ENCODE results near the gene CSNK1G2. TPM values are rescaled to one million over a fixed set of nuclear protein-coding genes. Genes with fewer than 3 reads are reported as not detected.

The CSNK1G2 gene
- total RNA-seq, result 53.4 TPM
- long read RNA-seq, partial matches to known transcripts, result 8 of 12 reads
- long read RNA-seq, other reads (novel, unspliced or antisense), result 4 of 12 reads

DNA sequence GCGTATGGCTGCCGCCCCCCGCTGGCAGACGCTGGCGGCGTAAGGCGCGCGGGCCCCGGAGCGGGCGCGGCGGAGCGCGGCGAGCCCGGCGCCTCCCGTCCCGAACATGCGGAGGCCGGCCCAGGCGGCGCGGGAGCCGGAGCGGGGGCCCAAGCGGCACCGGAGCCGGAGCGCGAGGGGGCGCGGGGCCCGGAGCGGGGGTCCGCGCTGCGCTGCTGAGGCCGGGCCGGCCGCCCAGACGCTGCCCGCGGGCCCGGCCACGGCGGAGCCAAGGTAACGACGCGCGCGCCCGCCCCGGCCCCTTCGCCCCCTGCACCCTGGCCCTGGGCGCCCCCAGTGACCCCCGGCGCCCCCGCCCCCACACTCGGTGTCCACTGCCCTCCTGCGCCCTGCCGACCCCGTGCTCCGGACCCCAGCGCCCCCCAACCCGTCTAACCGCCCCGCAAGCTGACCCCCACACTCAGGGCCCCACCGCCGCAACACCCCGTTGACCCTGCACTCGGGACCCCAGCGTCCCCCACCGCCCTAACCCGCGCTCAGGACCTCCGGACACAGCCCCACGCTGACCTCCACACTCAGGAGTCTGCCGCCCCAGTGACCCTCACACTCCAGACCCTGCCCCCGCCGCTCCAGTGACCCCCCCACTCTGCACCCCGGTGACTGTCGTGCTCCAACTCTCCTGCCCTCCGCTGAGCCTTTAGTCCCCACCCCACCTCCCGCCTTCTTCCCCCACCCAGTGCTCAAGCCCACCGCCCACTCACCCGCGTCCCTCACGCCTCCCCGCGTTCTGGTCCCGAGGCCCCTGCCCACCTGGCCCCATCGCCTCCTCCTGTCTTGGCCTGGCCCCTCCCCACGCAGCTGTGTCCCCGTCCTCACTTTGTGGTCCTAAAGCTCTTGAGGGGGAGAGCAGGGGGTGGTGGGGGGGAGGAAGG lies at the start of gene CSNK1G2:
TSS of gene CSNK1G2 (plus strand) at position 27 of the 932 bp plus-strand sequence. CDS start 28,601 bp downstream, outside the sequence.
- DNase-seq (ENCODE audit: low spot score), result no peak

DNA sequence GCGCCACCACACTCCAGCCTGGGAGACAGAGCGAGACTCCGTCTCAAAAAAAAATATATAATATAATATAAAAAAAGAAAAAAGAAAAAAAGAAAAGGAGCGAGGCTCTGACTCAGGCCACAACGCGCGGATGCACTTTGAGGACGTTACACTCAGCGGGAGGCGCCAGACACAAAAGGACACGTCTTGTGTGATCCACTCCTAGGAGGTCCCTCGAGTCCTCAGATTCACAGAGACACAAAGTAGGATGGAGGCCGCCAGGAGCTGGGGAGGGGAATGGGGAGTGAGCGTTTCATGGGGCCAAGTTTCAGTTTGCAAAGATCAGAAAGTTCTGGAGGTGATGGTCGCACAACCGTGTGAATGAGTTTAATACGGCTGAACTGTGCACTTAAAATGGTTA lies 47.2 kb upstream of the CSNK1G2 start:
- DNase-seq (ENCODE audit: low spot score), result no peak

DNA sequence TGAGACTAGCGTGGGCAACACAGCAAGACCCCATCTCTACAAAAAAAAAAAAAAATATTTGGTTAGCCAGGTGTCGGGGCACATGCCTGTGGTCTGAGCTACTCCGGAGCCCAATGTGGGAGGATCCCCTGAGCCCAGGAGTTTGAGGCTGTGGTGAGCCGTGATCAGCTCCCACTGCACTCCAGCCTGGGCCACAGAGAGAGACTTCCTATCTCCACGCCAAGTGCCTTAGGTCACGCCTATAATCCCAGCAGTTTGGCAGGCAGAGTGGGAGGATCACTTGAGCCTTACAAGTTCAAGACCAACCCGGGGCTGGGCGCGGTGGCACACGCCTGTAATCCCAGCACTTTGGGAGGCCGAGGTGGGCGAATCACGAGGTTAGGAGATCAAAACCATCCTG lies 44.5 kb upstream of the CSNK1G2 start:
- DNase-seq (ENCODE audit: low spot score), result no peak

DNA sequence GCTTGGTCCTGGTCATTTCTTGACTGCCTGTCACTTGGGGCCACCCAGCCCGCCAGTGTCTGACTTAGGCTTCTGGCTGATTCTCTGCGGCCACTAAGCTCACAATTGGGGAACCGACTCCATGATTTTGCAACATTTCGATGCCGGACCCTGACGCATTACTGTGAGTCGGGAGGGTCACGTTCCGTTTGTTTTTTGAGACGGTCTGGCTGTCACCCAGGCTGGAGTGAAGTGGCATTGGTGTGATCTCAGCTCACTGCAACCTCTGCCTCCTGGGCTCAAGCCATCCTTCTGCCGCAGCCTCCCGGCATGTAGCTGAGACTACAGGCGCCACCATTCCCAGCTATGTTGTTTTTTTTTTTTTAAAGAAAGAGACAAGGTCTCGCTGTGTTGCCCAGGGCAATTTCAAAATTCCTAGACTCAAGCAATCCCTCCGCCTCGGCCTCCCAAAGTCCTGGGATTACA lies 39.0 kb upstream of the CSNK1G2 start:
- DNase-seq (ENCODE audit: low spot score), result no peak

DNA sequence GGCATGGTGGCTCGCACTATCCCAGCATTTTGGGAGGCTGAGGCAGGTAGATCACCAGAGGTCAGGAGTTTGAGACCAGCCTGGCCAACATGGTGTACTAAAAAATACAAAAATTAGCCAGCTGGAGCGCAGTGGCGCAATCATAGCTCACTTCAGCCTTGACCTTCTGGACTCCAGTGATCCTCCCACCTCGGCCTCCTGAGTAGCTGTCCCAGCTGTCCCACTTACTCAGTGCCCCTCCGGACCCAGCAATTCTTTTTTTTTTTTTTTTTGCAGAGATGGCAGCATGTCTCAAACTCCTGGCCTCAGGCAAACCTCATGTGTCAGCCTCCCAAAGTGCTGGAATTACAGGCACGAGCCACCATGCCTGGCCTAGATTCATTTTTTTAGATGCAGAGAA lies 38.0 kb upstream of the CSNK1G2 start:
- DNase-seq (ENCODE audit: low spot score), result no peak

DNA sequence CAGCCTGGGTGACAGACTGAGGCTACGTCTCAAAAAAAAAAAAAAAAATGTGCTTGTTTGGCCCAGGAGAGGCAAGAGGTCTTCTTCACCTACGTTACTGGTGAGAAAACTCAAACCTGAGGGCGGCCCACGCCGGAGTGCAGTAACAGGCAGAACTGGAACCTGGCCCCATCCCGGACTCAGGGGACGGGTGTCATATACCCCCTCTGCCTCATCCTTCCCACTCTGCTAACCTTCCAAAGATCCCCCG lies 36.2 kb upstream of the CSNK1G2 start:
- DNase-seq (ENCODE audit: low spot score), result no peak

DNA sequence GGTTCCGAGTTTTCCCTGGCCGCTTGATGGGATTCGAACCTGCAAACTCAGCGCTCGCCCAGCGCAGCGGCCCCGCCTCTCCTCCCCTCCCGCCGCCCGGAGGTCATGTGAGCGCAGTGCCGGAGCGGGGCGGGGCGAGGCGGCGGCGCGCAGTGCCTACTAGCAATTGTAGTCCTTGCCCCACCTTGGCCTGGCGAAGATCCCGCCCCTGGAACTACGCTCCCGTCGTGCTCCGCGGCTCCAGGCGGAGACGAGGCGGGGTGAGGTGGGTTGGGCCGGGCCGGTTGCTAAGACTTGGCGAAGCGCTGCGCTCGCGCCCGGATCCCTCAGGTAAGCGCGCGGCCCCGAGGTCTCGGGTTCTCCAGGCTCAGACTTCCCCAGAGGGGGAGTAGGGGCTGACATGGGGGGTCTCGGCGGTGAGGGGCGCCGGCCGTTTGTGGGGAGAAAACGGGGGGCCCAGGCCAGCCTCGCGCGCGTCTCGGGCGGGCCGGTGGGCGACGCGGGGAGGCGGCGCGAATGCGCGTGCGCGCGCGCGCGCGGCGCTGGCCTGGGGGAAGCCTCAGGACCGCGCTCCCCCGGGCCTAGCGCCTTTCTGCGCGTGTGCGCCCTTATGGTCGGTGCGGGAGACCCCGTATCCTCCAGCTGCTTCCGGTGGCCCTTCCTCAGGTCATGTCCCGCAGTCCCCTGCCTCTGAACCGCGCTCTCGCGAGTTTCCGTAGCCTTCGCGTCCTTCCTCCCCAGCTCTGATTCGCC lies 35.7 kb upstream of the CSNK1G2 start, which contains the start of the genes ADAT3 and SCAMP4:
TSS of gene ADAT3 (plus strand) at position 290 of the 753 bp plus-strand sequence. CDS start 6,649 bp downstream, outside the sequence.
TSS of gene SCAMP4 (plus strand) at position 290 of the 753 bp plus-strand sequence. CDS start 9,621 bp downstream, outside the sequence.
- DNase-seq (ENCODE audit: low spot score), result peak; percentile 100

DNA sequence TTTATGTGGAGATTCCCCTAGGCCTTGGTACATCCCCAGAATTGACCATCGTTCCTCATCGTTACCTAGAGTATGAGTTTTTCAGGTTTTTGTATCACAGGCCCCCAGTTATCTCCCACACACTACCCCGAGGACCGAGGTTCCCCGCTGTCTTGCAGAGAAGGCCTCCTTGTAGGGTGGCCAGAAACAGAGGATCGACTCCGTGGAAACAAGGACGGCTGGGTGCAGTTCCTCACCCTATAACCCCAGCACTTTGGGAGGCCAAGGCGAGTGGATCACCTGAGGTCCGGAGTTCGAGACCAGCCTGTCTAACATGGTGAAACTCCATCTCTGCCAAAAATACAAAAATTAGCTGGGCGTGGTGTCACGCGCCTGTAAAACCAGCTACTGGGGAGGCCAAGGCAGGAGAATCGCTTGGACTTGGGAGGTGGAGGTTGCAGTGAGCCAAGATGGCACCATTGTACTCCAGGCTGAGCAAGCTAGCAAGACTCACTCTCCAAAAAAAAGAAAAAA lies 35.1 kb upstream of the CSNK1G2 start:
- DNase-seq (ENCODE audit: low spot score), result no peak

DNA sequence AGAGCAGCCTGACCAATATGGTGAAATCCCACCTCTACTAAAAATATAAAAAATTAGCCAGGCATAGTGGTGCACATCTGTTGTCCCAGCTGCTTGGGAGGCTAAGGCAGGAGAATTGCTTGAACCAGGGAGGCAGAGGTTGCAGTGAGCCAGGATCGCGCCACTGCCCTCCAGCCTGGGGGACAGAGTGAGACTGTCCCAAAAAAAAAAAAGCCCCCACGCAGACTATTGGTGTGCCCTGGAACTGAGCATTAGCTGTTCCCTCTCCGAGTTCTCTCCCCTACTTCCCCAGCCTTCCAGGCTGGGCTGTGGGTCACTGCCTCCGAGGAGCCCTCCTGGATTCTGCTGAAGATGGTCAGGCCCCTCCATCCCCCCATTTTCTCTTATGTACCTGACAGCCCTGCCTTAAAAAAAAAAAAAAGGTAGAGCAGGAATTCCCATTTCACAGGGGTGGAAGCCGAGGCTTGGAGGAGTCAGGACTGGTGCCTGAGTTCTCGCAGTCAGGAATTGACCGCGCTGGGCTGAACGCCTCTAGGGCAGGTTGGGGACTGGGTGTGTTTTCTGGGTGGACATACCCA lies 33.9 kb upstream of the CSNK1G2 start:
- no peak for DNase-seq (ENCODE audit: low spot score)

DNA sequence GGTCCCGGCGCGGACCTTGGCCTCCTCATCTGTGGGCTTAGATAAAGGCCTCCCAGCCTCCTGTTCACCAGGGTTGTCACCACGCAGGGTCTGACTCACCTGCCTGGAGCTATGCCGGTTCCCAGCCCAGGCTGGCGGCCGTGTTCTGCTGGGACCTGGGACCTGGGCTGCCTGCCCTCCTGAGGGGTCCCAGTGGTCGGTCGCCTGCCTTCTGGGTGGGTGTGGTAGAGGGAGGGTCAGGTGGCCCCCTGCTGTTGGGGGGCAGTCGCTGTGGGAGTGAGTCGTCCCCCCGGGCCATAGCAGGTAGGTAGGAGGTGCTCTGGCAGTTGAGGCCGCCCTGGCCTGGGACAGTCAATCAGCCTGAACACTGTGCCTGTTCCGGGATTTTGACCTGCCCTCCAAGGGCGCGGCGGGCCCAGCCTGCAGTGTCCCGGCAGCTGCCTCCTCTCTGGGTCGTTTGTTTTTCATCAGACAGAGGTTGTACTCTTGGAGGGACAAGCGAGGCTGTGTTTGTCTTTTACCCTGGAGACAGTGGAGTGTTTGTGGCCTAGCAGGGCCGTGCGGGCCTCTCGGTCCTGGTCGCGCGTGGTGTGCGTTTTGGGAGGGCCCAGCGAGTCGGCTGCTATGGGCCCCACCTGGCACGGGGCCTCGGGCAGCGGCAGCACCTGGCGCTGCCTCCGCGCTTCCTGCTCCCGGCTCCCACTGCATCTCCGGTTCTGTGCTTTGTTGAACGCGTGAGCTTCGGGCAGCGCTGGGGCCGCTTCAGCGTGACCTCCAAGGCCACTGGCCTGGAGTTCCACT lies 33.2 kb upstream of the CSNK1G2 start:
- DNase-seq (ENCODE audit: low spot score), result no peak

DNA sequence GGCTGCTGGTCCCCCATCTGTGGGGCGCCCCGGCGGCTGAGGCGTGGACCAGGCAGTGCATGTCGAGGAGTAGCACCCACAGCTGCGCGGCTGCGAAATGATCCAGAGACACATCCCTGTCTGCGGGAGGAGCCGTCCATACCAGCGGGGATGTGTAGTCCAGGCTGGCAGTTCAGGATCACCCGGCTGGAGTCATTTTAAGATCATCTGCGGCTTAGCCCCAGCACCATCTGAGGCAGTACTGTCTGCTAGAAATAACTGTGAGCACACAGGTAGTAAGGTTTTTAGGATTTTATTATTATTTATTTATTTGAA lies 32.7 kb upstream of the CSNK1G2 start:
- DNase-seq (ENCODE audit: low spot score), result no peak

DNA sequence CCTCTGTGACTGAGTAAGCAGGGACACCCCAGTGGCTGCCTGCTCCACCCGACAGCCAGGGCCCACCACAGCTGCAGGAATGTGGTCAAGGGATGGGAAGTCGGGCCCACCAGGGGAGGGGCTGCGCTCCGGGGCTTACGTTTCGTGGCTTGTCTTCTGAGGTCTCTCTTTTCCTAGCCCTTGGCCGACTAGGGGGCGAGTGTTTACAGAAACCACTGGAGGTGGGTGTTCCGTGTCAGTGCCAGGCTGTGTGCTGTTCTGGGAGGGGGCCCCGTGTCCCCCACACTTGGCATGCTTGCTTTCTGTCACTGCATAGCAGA lies 31.3 kb upstream of the CSNK1G2 start:
- DNase-seq (ENCODE audit: low spot score), result no peak

DNA sequence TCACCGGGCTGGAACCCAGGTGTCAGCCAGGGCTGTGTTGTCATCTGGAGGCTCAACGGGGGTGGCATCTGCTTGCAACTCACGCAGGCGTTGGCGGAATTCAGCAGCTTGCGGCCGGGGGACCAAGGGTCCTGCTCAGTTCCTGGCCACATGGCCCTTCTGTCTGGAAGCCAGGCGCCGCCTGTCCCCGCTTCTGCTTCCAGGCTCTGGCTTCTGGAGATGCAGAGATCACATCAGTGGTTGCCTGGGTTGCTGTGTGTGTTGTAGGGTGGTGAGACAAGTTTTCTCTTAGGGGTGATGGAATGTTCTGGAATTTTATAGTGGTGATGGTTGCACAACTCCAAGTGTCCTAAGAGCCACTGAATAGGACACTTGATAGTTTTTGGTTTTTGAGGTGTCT lies 30.8 kb upstream of the CSNK1G2 start:
- DNase-seq (ENCODE audit: low spot score), result no peak

DNA sequence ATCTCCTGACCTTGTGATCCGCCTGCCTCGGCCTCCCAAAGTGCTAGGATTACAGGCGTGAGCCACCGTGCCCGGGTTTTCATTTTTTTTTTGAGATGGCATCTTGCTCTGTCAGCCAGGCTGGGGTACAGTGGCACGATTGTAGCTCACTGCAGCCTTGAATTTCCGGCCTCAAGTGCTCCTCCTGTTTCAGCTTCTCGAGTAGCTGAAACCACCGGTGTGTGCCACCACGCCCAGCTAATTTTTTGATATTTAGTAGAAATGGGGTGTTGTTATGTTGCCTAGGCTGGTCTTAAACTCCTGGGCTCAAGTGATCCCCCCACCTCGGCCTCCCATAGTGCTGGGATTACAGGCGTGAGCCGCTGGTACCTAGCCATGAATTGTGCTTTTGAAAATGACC lies 29.9 kb upstream of the CSNK1G2 start:
- DNase-seq (ENCODE audit: low spot score), result no peak

DNA sequence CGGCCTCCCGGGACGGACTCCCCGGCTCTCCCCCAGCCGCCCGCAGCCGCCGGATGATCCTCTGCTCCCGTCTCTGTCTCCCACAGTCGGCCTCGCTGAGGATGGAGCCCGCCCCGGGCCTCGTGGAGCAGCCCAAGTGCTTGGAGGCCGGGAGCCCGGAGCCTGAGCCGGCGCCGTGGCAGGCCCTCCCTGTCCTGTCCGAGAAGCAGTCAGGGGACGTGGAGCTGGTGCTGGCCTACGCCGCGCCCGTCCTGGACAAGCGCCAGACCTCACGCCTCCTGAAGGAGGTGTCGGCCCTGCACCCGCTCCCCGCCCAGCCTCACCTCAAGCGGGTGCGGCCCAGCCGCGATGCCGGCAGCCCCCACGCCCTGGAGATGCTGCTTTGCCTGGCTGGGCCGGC lies 29.0 kb upstream of the CSNK1G2 start:
- no peak for DNase-seq (ENCODE audit: low spot score)

DNA sequence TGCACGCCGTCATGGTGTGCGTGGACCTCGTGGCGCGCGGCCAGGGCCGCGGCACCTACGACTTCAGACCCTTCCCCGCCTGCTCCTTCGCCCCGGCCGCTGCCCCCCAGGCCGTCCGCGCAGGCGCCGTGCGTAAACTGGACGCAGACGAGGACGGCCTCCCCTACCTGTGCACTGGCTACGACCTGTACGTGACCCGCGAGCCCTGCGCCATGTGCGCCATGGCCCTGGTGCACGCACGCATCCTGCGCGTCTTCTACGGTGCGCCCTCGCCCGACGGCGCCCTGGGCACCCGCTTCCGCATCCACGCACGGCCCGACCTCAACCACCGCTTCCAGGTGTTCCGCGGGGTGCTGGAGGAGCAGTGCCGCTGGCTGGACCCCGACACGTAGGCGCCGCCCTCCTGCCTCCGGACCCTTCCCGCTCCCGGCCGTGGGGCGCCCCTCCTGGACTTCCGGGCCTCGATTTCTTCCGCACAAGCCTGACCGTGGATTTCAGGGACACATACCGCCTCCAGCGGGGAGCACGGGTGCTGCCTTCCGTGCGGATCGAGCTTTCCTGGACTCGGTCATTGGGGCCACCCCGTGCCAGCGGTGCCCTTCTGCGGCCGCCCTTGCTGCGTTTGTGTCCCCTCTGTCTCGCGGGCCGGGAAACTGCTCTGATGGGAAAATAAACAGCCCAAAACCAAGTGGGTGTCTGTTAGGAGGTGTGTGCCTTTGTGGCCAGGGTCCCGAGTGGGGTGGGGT lies 28.0 kb upstream of the CSNK1G2 start:
- no peak for DNase-seq (ENCODE audit: low spot score)

DNA sequence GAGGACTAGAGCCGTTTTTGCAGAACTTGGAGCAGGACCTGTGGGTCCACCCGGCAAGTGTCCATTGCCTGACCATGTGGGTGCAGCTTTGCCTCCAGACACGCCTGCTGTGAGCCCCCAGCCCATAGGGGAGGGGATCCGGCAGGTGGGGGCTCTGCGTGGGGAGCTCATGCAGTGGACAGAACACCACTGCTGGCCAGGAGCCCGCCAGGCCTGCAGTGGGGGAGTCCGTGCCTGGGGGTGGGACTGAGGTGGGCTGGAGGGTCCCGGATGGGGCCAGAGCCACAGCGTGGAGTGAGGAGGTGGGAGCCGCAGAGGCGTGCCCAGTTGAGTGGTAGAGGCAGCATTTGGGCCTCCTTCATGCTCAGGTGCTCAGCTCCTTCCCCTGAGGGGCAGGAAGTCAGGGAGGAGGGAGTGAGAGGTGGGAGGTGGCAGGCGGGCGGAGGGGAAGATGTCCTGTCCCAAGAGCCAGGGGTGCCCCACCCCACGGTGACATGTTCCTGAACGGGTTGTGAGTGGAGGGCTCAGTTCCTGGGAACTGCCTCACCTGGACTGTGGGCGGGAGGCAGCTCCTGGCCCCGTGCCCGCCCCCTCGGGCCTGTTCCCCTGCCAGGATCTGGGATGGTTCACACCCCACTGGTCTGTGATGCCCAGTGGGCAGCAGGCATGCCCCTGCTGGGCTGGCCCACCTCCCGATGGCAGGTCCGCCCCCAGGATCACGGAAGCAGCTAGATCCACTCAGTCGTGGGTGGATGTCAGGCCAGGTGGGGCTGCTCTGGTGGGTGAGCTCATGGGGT lies 27.0 kb upstream of the CSNK1G2 start:
- DNase-seq (ENCODE audit: low spot score), result no peak

DNA sequence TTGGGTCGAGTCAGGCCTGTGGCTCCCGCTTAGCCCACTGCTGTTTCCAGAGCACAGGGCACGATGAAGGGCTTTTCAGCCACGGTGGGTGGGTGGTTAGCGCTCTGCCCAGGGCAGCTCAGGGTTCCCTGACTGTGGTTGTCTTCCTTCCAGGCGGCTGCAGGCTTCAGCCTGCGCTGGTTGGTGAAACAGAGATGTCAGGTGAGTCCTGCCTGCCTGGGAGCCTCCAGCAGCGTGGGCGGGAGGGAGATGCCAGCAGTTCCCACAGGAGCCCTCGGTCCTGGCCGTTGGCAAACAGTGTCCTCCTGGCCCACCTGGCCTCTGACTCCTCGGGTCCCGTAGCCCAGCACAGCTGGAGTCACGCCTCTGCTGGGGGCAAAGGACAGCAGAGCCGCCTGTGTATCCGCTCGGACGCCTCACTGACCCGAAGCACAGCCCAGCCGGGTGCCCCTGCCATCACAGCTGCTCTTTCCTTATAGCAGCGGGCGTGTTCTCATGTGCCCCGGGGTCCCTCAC lies 26.1 kb upstream of the CSNK1G2 start:
- no peak for DNase-seq (ENCODE audit: low spot score)

DNA sequence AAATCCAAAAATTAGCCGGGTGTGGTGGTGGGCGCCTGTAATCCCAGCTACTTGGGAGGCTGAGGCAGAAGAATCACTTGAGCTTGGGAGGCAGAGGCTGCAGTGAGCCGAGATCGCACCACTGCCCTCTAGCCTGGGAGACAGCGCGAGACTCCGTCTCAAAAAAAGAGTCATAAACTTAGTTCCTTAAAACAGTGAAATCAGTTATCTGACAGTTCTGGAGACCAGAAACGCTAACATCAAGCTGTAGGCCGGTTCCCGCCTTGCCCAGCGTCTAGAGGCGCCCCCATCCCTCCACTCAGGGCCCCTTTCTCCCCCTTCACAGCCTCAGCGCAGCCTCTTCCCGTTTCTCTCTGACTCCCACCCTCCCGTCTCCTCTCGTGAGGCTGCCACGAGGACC lies 23.8 kb upstream of the CSNK1G2 start:
- DNase-seq (ENCODE audit: low spot score), result no peak

Measured in mesenteric fat pad (tissue), 1 donor.